OCI-LY7 (cell line): ENCODE measurements around the gene AVPR2. TPM values are rescaled to one million over a fixed set of nuclear protein-coding genes. Genes with fewer than 3 reads are reported as not detected.

ENCODE experiments used
- BruUV-seq: library from RNA; stranded (reverse); fragments of 400-500 nt; replicated peaks from 2 replicates; lab custom pipeline; 2021; lab: Mats Ljungman, UMichigan
- CTCF ChIA-PET: fragments of 300-600 bp; sonication (Branson Sonifier 250); formaldehyde crosslinking; loops from one replicate; lab custom pipeline; 2022; ENCODE audit warnings: antibody characterized with exemption; ENCODE audit not compliant: unreplicated experiment; lab: Charles Lee
- POLR2A ChIA-PET: fragments of 300-600 bp; sonication (Branson Sonifier 250); formaldehyde crosslinking; loops from one replicate; lab custom pipeline; 2022; ENCODE audit warnings: antibody characterized with exemption; lab: Charles Lee
- DNase-seq: peaks from one replicate; pipeline ENCODE4 v3.0.0-alpha.2; 2015; ENCODE audit warnings: low spot score
- H2AFZ ChIP-seq: fragments of 200-600 bp; sonication (generic), shearing (Covaris generic); 2 replicates; pipeline ENCODE4 v1.6.1; 2014; ENCODE audit warnings: mild to moderate bottlenecking, antibody characterized with exemption, low read length, moderate library complexity
- H3K27ac ChIP-seq: fragments of 200-600 bp; sonication (generic); 2 replicates; pipeline ENCODE4 v1.5.1; 2014; ENCODE audit warnings: mixed run types, low read depth, mild to moderate bottlenecking, moderate library complexity, low read length, inconsistent platforms; ENCODE audit not compliant: poor library complexity, severe bottlenecking
- H3K36me3 ChIP-seq: fragments of 200-600 bp; sonication (generic); 2 replicates; pipeline ENCODE4 v1.6.1; 2014; ENCODE audit warnings: mild to moderate bottlenecking, antibody characterized with exemption, low read length, moderate library complexity, mixed read lengths; ENCODE audit not compliant: insufficient read depth
- H3K4me1 ChIP-seq: fragments of 200-600 bp; sonication (generic); 2 replicates; pipeline ENCODE4 v1.5.1; 2014; ENCODE audit warnings: mild to moderate bottlenecking, low read length; ENCODE audit not compliant: insufficient read depth, poor library complexity, severe bottlenecking
- H3K4me2 ChIP-seq: fragments of 200-600 bp; sonication (generic); 2 replicates; pipeline ENCODE4 v1.6.1; 2014; ENCODE audit warnings: mild to moderate bottlenecking, low read length
- H3K4me3 ChIP-seq: fragments of 200-600 bp; sonication (generic); 2 replicates; pipeline ENCODE4 v1.5.1; 2014; ENCODE audit warnings: mild to moderate bottlenecking, low read depth, low read length; ENCODE audit not compliant: poor library complexity, severe bottlenecking
- H3K79me2 ChIP-seq: fragments of 200-600 bp; sonication (generic); 2 replicates; pipeline ENCODE4 v1.6.1; 2016; ENCODE audit warnings: low read depth, mild to moderate bottlenecking, low read length, moderate library complexity, mixed read lengths; ENCODE audit not compliant: insufficient read depth
- H3K9me2 ChIP-seq: fragments of 200-600 bp; sonication (generic); 2 replicates; pipeline ENCODE4 v1.6.1; 2016; ENCODE audit warnings: mild to moderate bottlenecking, low read length, mixed read lengths; ENCODE audit not compliant: insufficient read depth
- H3K9me3 ChIP-seq: fragments of 200-600 bp; sonication (generic); 2 replicates; pipeline ENCODE4 v1.6.1; 2014; ENCODE audit warnings: mild to moderate bottlenecking, mixed run types, low read length, mixed read lengths
- H4K20me1 ChIP-seq: fragments of 200-600 bp; sonication (generic); 2 replicates; pipeline ENCODE4 v1.6.1; 2014; ENCODE audit warnings: mild to moderate bottlenecking, antibody characterized with exemption, low read length, moderate library complexity, mixed read lengths; ENCODE audit not compliant: insufficient read depth
- CTCF ChIP-seq: fragments of 200-600 bp; sonication (generic); conservative IDR thresholded peaks from 2 replicates; pipeline ENCODE4 v1.5.1; 2014; ENCODE audit warnings: mild to moderate bottlenecking, antibody characterized with exemption, low read length, moderate library complexity, mixed read lengths
- EZH2phosphoT487 ChIP-seq: fragments of 200-600 bp; sonication (generic); IDR thresholded peaks from 2 replicates; pipeline ENCODE4 v1.6.1; 2018; ENCODE audit warnings: low read depth, borderline replicate concordance, mild to moderate bottlenecking, mixed run types, antibody characterized with exemption, low read length, moderate library complexity, mixed read lengths
- intact Hi-C: fragments of 100-400 bp; cut with micrococcal nuclease; formaldehyde crosslinking; loops from one replicate; pipeline ENCODE4 v1.10.0; 2022; ENCODE audit not compliant: unreplicated experiment
- total RNA-seq, 2 experiments: library from RNA; depleted of rRNA in 1 of 2; stranded (reverse); fragments of >200 nt in 1 of 2; shearing (Covaris generic) in 1 of 2; gene quantifications; 2 replicates each; pipeline ENCODE4 v1.2.3, GENCODE V29; 2014 to 2022

The AVPR2 gene
- total RNA-seq, 2 experiments from 2014 or later: 0.09 TPM; not detected in 1

GRCh38 chrX:153875391-153876111, 28.9 kb upstream of the AVPR2 start:
- Histone ChIP-seq H3K4me2 (no peak overlapping the region), H3K9me3 (no peaks in the 10 kb centered on the region), H2AFZ (no peak overlapping the region), H3K9me2 (no peaks in the 10 kb centered on the region), H3K79me2 (no peaks in the 10 kb centered on the region), H4K20me1 (no peaks in the 10 kb centered on the region), H3K36me3 (no peaks in the 10 kb centered on the region), H3K4me1 (no peaks in the 10 kb centered on the region), H3K27ac (no peak overlapping the region), H3K4me3 (no peak overlapping the region)
- CTCF ChIA-PET: no interaction called here
- TF ChIP-seq EZH2phosphoT487 (no peak), CTCF (no peak)
- BruUV-seq: no TSS peak
- DNase-seq: peak; percentile 44
- intact Hi-C loops: no loop called here
- POLR2A ChIA-PET: interaction anchor here (0.5 kb wide), 1 partner anchor 403 kb away, joined by 3 read pairs; no protein-coding TSS in a partner anchor

GRCh38 chrX:153876112-153876491, 28.4 kb upstream of the AVPR2 start:
- no peak overlapping the region for H3K4me3 ChIP-seq
- no peaks in the 10 kb centered on the region for H3K36me3 ChIP-seq
- H3K4me1 ChIP-seq: no peaks in the 10 kb centered on the region
- no peak for DNase-seq
- H3K27ac ChIP-seq: no peak overlapping the region
- intact Hi-C loops: no loop called here
- no peaks in the 10 kb centered on the region for H3K79me2 ChIP-seq
- no peaks in the 10 kb centered on the region for H3K9me2 ChIP-seq
- no peaks in the 10 kb centered on the region for H4K20me1 ChIP-seq
- H3K9me3 ChIP-seq: no peaks in the 10 kb centered on the region
- no peak overlapping the region for H2AFZ ChIP-seq
- no peak overlapping the region for H3K4me2 ChIP-seq
- ChIA-PET POLR2A (interaction anchor here (0.5 kb wide), 1 partner anchor 404 kb away, joined by 3 read pairs; no protein-coding TSS in a partner anchor), CTCF (no interaction called here)
- TF ChIP-seq CTCF (no peak), EZH2phosphoT487 (no peak)
- no TSS peak for BruUV-seq

GRCh38 chrX:153877571-153878261, 26.8 kb upstream of the AVPR2 start:
- Histone ChIP-seq H3K27ac (no peak overlapping the region), H3K79me2 (no peaks in the 10 kb centered on the region), H3K9me3 (no peaks in the 10 kb centered on the region), H2AFZ (no peak overlapping the region), H3K9me2 (no peaks in the 10 kb centered on the region), H3K4me2 (no peak overlapping the region), H4K20me1 (no peaks in the 10 kb centered on the region), H3K4me3 (no peak overlapping the region), H3K36me3 (no peaks in the 10 kb centered on the region), H3K4me1 (no peaks in the 10 kb centered on the region)
- CTCF ChIA-PET: no interaction called here
- TF ChIP-seq EZH2phosphoT487: no peak
- TF ChIP-seq CTCF: no peak
- intact Hi-C loops: no loop called here
- BruUV-seq: no TSS peak
- POLR2A ChIA-PET: no interaction called here
- DNase-seq: no peak
